ENCODE measurements around the gene AMDHD2. TPM values are rescaled to one million over a fixed set of nuclear protein-coding genes. Genes with fewer than 3 reads are reported as not detected.
"Not testable (repeated sequence)": the region's sequence is repeated elsewhere in the genome, so short reads cannot be mapped to it uniquely, and the experiment has no call there.

Gene AMDHD2
- total RNA-seq, 1 donor from 2014 or later, result 46.4 TPM

- H3K27me3 Mint-ChIP-seq (ENCODE audit: low read depth); DNase-seq (ENCODE audit: low spot score in 2 of 2, unreplicated experiment in 2 of 2); H3K27ac Mint-ChIP-seq; H3K9me3 Mint-ChIP-seq; H3K4me3 Mint-ChIP-seq; H3K36me3 Mint-ChIP-seq; H3K4me1 Mint-ChIP-seq: not testable (repeated sequence)
Observed at GRCh38 chr16:2580818-2581217, 60.6 kb downstream of the AMDHD2 start.

Small RNA genes within 50 kb of the gene (microRNA-seq; reads per million reads assigned to microRNA genes)
- not detected for gene MIR3178

Other genes starting within 250 kb of the AMDHD2 start
- 3.5 to 3.9 TPM (median 3.6 TPM) in 3 replicates for gene ABCA3, start 179.6 kb upstream of the AMDHD2 start, total RNA-seq
- gene CCNF, start 90.9 kb upstream of the AMDHD2 start, total RNA-seq, result 15.2 to 17.4 TPM (median 16.7 TPM) in 3 replicates
- 14.5 to 16.0 TPM (median 14.7 TPM) in 3 replicates for gene TEDC2, start 60.3 kb upstream of the AMDHD2 start, total RNA-seq
- 17.4 to 17.9 TPM (median 17.5 TPM) in 3 replicates for gene NTN3, start 49.1 kb upstream of the AMDHD2 start, total RNA-seq
- gene TBC1D24, start 45.2 kb upstream of the AMDHD2 start, total RNA-seq, result 24.2 to 25.0 TPM (median 24.7 TPM) in 3 replicates
- gene ATP6V0C, start 6.4 kb upstream of the AMDHD2 start, total RNA-seq, result 143 to 151 TPM (median 149 TPM) in 3 replicates
- gene CEMP1, start 11.0 kb downstream of the AMDHD2 start, total RNA-seq, result 0.75 to 1.7 TPM (median 1.1 TPM) in 3 replicates
- gene PDPK1, start 17.6 kb downstream of the AMDHD2 start, total RNA-seq, result 40.4 to 44.6 TPM (median 42.7 TPM) in 3 replicates
- 21.0 to 24.1 TPM (median 23.5 TPM) in 3 replicates for gene KCTD5, start 162.2 kb downstream of the AMDHD2 start, total RNA-seq
- gene PRSS27, start 199.9 kb downstream of the AMDHD2 start, total RNA-seq, result 7.5 to 7.7 TPM (median 7.6 TPM) in 3 replicates
- gene SRRM2, start 232.3 kb downstream of the AMDHD2 start, total RNA-seq, result 832 to 854 TPM (median 837 TPM) in 3 replicates